Measurements from ENCODE around the gene SVBP.
"Not testable (repeated sequence)": the region's sequence is repeated elsewhere in the genome, so short reads cannot be mapped to it uniquely, and the experiment has no call there.

Gene SVBP

DNA sequence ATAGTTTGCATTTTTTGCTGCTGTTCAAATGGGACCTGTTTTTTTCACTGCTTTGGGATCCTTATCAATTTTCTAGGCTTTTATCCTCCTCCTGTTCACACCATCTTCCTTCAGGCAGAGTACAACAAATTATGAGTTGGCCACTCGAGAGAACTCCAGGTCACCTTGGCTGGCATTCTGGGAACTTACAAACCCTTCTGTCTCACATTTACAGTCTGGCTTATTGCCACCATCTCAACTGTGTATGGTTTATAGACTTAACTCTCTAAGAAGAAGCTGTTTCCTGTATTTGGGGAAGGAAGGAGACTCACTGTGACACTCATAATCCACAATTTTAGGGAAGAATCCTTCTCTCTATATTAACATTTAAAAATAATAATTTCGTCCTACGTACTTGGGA, 23.8 kb upstream of the SVBP start:
- DNase-seq, result no peak

- no peak for DNase-seq
Observed at GRCh38 chr1:42838482-42839190, 21.4 kb upstream of the SVBP start.

DNA sequence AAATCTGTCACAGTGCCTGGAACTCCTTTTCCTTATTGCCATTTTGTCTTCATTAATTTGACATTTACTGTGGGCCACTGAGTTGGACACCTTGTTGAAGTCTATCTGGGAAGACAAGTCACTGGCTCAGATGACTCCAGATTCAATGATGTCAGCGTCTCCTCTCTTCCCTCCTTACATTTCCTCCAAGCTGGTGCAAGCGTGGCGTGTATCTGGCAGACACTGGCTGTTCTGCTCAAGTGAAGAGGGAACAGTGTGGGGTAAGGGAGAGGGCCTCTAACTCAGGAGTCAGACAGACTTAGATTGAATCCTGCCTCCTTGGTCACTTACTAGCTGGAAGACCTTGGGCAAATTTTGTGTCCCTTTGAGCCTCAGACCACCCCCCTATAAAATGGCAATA, 20.5 kb upstream of the SVBP start:
- DNase-seq, result no peak

DNA sequence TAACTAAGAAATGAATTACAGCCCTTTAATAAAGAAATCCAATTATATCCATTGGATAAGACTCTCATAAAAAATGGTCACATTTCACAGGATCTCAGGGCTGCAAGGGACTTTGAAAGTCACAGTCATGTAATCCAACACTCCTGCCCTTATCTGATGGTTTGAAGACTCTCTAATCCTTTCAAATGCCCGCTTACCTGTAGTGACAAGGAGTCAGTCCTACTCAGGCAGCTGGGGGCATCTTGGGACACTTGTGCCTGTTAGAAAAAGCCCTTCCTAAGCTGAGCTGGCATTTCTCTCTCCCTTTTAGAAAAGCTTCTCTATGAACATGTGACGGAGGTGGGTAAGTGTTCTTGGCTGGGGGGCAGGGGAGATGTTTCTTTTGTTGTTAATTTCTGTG, 18.2 kb upstream of the SVBP start:
- DNase-seq, result no peak

DNA sequence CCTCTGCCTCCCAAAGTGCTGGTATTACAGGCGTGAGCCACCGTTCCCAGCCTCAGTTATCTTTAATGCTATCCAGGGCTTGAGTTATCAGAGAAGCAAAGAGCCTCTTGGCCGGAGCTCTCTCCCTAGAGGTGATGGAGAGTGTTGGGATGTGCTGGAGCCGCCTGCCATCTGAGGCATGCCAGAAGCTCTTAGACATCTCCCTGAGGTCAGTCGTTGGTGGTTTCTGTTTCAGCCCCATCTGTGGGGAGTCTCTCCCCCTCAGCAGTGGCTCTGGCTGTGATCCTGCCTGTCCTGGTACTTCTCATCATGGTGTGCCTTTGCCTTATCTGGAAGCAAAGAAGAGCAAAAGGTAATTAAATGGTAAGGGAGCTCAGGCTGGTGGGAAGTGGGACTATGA, 17.6 kb upstream of the SVBP start:
- no peak for DNase-seq

- DNase-seq, result no peak
Observed at GRCh38 chr1:42833981-42834380, 16.8 kb upstream of the SVBP start.

DNA sequence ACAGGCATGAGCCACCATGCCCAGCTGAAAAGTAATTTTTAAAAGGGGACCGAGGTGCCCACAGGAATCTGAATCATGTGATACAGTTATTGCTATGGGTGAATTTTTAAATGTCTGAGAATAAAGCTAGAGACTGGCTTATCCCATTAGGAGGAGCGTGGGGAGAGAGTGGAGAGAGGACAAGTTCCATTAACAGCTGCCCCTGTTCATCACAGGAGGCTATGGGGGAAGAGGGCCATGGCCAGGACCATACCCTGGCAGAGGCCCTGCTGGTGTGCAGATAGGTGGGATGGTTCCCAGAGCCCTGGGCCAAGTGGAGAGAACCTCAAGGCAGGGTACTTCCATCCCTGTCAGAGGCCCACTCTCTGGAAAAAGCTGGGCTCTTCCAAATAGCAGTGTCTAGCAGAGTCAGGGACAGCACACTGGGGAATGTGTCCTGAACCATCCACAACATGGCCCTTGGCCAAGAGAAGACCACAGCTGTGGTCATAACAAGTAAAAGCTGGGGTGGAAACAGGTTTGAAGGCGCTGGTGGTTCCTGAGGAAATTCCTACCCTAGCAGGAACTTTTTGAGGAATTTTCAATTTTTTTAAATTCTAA, 15.5 kb upstream of the SVBP start:
- no peak for DNase-seq

DNA sequence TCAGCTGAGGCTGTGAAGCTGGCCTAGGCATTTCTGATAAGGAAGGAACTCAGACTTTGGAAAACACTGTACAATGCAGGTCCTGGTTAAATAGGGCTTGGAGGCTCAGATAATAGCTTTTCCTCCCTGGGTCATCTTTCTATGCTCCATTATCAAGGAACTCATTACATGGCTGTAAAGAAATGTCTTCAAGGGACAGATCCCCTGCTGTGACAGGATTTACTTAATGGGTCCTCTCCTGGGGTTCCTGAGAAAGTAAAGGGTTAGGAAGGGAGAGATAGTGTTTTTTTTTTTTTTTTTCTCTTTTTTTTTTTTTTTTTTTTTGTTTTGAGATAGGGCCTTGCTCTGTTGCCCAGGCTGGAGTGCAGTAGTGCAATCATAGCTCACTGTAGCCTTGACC, 14.1 kb upstream of the SVBP start:
- DNase-seq, result no peak

GRCh38 chr1:42830631-42831030, 13.4 kb upstream of the SVBP start:
- no peak for DNase-seq

DNA sequence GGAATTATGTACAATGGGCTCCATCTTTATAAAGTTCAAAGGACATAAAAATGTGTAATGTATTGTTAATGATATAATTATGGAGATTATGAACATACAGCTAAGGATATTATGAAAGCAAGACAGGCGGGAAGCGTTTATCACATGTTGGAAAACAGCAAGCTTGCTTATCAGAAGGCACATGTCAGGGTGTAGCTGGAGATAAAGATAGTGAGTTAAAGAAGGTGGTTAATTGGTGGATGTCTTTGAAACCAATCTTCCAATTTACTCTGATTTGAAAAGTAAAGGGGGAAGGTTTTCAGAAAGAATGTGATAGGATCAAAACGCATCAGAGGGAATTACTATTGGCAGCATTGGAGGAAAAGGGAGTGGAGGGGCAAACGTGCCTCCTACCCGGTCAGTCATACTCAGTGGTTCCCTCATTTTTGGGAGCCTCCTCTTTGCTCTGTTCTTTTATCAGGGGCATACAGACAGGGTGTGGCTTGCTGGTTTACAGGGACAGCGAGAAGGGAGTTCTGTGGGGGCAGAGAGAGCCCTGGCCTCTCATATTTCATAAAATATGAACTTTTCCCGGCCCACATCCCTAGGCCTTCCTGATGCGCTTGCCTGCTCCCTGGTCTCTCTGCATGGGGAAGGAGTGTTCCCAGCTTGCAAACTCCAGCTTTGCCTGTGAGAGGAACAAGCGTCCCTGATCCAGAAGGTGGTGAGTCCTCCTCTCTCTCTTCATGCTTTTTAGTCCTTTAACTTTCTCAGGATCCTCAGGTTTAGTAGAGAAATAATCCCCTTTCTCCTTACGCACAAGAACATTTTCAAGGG, 8.0 kb upstream of the SVBP start:
- DNase-seq, result no peak

DNA sequence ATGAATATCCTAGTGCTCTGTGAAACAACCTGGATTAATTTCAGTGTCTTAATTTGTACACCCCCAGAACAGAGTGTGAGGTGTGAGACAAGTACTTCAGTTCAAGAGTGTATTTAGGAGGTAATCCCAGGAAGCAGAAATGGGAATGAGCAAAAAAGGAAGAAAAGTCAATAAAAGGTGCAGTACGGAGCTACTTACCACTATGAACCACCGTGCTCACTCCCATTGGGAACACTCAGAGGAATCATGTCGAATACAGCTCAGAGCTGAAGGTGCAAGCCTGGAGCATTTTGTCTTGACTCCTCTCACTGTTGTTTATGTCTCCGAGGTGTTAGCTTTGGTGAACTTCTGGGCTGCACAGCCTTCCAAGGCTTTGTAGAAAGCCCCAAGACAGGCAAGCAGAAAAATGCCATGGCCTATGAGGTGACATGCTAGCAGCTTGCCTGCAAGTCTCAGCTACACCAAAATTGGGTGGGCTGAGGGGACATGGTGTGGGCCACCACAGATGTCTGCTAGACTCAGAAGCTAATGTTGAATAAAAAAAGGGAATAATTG, 7.4 kb upstream of the SVBP start:
- no peak for DNase-seq

GRCh38 chr1:42822800-42823392, 5.7 kb upstream of the SVBP start:
- DNase-seq, result peak; percentile 42

GRCh38 chr1:42821690-42822089, 4.5 kb upstream of the SVBP start:
- no peak for DNase-seq

DNA sequence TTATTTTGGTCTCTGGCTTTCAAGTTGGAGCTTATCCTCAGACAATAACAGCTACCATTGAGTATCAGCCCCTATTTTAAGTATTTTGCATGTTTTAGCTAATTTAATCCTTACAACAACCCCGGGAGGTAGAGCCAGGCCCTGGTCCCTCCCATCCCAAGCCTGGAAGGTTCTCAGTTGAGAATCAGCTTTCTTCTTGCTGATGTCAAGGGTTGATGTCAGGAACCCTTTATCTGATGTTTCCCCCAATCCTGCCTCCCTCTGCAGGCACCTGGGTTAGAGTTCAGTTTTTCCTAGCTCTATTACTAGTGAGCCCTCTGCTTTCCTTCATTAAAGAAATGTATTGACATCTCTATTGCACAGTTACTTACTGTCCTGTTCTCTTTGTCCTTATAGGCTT, 3.6 kb upstream of the SVBP start:
- no peak for DNase-seq

DNA sequence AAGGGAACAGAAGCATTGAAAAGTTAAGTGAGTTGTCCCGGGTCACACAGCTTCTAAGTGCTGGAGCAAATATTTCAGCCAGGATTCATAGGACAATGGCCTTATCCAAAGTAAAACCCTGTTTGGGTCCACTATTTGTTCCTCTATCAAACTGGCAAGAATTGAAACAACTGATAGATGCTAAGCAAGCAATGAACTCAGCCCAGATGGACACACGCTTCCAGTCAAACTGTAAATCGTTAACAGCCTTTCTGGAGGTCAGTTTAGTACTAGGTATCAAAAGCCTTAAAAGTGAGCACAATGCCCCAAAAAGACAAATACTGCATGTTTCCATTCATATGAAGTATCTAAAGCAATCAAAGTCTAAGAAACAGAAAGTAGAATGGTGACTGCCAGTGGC, 779 bp upstream of the SVBP start:
- DNase-seq, result no peak

GRCh38 chr1:42817440-42817767, 207 bp upstream of the SVBP start:
- no peak for DNase-seq

- peak; percentile 31 for DNase-seq
Observed at GRCh38 chr1:42815941-42816584, 1.1 kb downstream of the SVBP start.

DNA sequence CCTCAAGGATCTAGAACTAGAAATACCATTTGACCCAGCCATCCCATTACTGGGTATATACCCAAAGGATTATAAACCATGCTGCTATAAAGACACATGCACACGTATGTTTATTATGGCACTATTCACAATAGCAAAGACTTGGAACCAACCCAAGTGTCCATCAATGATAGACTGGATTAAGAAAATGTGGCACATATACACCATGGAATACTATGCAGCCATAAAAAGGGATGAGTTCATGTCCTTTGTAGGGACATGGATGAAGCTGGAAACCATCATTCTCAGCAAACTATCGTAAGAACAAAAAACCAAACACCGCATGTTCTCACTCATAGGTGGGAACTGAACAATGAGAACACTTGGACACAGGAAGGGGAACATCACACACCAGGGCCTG, 2.4 kb downstream of the SVBP start:
- DNase-seq, result not testable (repeated sequence)

- no peak for DNase-seq
Observed at GRCh38 chr1:42807056-42807668, 10.0 kb downstream of the SVBP start.

DNA sequence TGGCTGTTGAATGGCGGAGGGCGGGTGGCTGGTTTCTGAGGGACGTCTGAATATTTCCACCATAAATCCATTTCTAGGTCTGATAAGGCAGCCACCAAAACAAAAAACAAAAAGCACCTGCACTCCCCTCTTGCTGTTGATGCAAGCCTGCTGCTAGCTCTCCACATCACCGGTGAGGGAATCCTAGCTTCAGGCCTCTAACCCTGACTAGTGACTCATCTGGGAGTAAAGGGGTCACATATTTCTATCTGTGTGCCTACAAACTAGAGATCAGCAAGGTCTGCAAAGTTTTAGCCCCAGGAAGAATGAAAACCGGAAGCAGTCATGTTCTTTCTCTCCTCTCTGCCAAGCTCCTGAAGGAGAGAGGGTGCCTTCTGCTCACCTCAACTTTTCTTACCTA, 10.6 kb downstream of the SVBP start:
- no peak for DNase-seq

- no peak for DNase-seq
Observed at GRCh38 chr1:42806171-42806570, 11.0 kb downstream of the SVBP start.

GRCh38 chr1:42801832-42802473, 15.2 kb downstream of the SVBP start:
- DNase-seq, result no peak

Measured in NCI-H774 (cell line).